Measurements from ENCODE around the gene RER1. TPM values are rescaled to one million over a fixed set of nuclear protein-coding genes. Genes with fewer than 3 reads are reported as not detected.

The RER1 gene
- total RNA-seq, 1 donor from 2014 or later, result 49.6 TPM

GRCh38 chr1:2404890-2405511, 13.4 kb downstream of the RER1 start:
- no peak for DNase-seq (ENCODE audit: extremely low spot score in 2 of 2)
- no peak for TF ChIP-seq POLR2AphosphoS5 (IDR thresholded peaks at IDR 0.05; ENCODE audit: insufficient read depth in 1 of 2, low read depth in 1 of 2)
- TF ChIP-seq, protein P1, sequence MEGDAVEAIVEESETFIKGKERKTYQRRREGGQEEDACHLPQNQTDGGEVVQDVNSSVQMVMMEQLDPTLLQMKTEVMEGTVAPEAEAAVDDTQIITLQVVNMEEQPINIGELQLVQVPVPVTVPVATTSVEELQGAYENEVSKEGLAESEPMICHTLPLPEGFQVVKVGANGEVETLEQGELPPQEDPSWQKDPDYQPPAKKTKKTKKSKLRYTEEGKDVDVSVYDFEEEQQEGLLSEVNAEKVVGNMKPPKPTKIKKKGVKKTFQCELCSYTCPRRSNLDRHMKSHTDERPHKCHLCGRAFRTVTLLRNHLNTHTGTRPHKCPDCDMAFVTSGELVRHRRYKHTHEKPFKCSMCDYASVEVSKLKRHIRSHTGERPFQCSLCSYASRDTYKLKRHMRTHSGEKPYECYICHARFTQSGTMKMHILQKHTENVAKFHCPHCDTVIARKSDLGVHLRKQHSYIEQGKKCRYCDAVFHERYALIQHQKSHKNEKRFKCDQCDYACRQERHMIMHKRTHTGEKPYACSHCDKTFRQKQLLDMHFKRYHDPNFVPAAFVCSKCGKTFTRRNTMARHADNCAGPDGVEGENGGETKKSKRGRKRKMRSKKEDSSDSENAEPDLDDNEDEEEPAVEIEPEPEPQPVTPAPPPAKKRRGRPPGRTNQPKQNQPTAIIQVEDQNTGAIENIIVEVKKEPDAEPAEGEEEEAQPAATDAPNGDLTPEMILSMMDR (IDR thresholded peaks at IDR 0.05), result no peak
- TF ChIP-seq POLR2A (IDR thresholded peaks at IDR 0.05), result no peak
- no peak overlapping the region for H3K4me3 ChIP-seq
- H3K27ac ChIP-seq, result no peak overlapping the region
- no peaks in the 10 kb centered on the region for H3K27me3 ChIP-seq
- H3K4me1 ChIP-seq, result no peaks in the 10 kb centered on the region
- H3K36me3 ChIP-seq, result peaks cover 0 to 64% of the 10 kb centered on the region in 2 donors
- H3K9me3 ChIP-seq, result no peaks in the 10 kb centered on the region
- intact Hi-C loops (cut with DNase I), result no loop called here

DNA sequence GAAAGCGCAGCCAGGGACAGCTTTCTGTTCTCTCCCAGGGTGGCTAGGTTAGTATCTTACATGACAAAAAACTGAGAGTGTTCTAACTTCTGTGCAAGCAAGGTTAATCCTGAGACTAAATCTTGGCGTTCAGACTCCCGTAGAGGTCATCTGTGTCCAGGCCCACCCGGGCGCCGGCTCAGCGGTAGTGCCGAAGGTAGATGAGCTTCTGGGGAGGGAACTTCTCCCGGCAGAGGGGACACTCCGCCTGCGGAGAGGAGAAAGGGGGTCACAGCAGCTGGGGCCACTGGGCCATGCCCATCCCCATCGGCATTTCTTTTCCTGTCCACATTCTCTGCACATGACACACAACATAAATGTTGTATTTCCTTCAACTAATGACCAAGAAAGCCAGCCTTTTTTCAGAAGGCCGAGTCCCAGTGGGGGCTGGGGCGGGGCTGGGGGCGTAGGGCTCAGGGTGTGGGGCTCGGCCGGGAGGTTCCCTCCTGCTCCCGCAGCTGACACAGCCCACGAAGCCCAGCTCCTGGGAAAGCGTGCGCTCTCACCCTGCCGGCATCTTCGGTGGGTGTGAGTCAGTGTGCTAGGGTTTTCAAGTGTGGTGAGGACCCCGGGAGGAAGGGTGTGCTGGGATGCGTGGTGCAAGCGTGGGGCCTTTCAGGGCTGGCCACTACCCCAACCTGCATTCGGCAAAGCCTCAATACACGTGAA, 14.1 kb downstream of the RER1 start:
- intact Hi-C loops (cut with DNase I), result no loop called here
- Histone ChIP-seq H3K4me1 (no peaks in the 10 kb centered on the region), H3K27me3 (no peaks in the 10 kb centered on the region), H3K36me3 (peaks cover 0 to 57% of the 10 kb centered on the region in 2 donors), H3K4me3 (no peak overlapping the region), H3K27ac (no peak overlapping the region), H3K9me3 (no peaks in the 10 kb centered on the region)
- TF ChIP-seq, protein P1 (IDR thresholded peaks at IDR 0.05), result no peak
- TF ChIP-seq POLR2A (IDR thresholded peaks at IDR 0.05) (no peak), POLR2AphosphoS5 (IDR thresholded peaks at IDR 0.05; ENCODE audit: insufficient read depth in 1 of 2, low read depth in 1 of 2) (no peak)
- no peak for DNase-seq (ENCODE audit: extremely low spot score in 2 of 2)

DNA sequence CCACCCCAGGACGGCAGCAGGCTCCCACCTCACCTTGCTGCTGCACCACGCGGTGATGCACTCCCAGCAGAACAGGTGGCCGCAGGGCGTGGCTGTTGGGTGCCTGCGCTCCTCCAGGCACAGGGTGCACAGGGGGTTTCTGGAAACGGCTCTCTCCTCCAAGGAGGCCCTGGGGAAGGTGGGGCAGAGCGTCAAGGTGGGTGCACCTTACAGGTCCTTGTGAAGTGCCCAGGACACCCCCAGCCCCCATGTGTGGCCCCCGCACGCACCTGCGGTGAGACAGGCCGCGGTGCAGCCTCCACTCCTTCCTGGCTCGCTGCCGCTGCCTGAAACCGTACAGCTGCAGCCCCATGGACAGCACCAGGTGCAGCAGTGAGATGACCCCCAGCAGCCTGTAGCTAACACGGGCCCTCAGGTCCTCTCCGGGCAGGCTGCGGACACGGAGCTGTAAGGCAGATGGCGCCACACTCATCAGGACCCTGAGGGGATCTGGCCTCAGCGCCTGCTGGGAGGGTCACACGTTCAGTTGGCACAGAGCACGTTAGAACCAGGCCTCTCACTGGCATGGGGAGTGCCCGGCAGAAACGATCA, 14.9 kb downstream of the RER1 start:
- Histone ChIP-seq H3K27me3 (no peaks in the 10 kb centered on the region), H3K36me3 (peaks cover 0 to 55% of the 10 kb centered on the region in 2 donors), H3K4me3 (no peak overlapping the region), H3K27ac (no peak overlapping the region), H3K4me1 (peaks cover 4% of the 10 kb centered on the region), H3K9me3 (no peaks in the 10 kb centered on the region)
- DNase-seq (ENCODE audit: extremely low spot score in 2 of 2), result no peak
- intact Hi-C loops (cut with DNase I), result no loop called here
- TF ChIP-seq POLR2A (IDR thresholded peaks at IDR 0.05) (no peak), POLR2AphosphoS5 (IDR thresholded peaks at IDR 0.05; ENCODE audit: insufficient read depth in 1 of 2, low read depth in 1 of 2) (no peak)
- TF ChIP-seq, protein P1 (IDR thresholded peaks at IDR 0.05), result no peak

DNA sequence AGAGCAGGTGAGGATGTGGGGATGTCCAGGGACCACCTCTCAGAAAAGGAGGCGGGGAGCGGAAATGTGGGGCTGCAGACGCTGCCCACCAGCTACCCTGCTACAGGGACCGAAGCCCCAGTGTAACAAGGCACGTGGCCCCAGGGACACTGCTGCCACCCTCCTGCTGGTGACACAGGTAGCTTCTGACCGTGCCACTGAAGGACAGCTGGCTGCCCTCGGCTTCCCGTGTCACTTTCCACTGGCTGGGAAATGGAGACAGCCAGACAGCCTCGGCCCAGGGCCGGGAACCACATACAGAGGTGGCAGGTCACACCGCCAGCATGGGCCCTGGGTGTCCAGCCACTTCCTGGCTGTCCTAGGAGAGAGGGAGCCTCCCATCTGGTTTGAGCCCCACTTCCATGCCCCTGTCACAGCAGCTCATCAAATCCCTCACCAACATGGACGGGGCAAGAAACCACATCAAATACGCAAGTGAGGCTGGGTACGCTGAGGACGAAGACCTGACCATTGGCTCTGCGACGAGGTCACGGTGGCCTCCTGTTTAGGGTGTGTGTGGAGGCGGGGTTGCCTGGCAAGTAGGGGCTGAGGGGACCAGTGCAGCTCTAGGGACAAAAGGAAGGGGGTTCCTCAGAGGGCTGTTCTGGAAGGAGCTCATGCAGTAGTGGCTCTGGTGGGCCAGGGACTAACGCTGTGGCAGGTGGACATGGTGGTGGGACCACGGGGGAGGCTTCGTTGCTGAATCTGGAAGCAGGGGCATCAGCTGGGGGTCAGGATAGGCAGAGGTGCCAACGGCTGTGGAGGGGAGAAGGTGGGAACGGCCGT, 15.7 kb downstream of the RER1 start:
- Histone ChIP-seq H3K27ac (no peak overlapping the region), H3K36me3 (peaks cover 0 to 49% of the 10 kb centered on the region in 2 donors), H3K4me1 (peaks cover 9% of the 10 kb centered on the region), H3K9me3 (no peaks in the 10 kb centered on the region), H3K4me3 (no peak overlapping the region), H3K27me3 (no peaks in the 10 kb centered on the region)
- no peak for DNase-seq (ENCODE audit: extremely low spot score in 2 of 2)
- intact Hi-C loops (cut with DNase I), result no loop called here
- TF ChIP-seq POLR2AphosphoS5 (IDR thresholded peaks at IDR 0.05; ENCODE audit: insufficient read depth in 1 of 2, low read depth in 1 of 2), result no peak
- TF ChIP-seq POLR2A (IDR thresholded peaks at IDR 0.05), result no peak
- TF ChIP-seq, protein P1 (IDR thresholded peaks at IDR 0.05), result no peak

Measured in vagina (tissue), 2 donors.